MM.1S (cell line): ENCODE results near the gene NME3.

ENCODE experiments used
- DNase-seq: peaks from one replicate; pipeline ENCODE4 v3.0.0-alpha.2; 2015
- H2AFZ ChIP-seq: fragments of 300-600 bp; sonication (generic); 2 replicates; pipeline ENCODE4 v1.6.0; 2016; ENCODE audit warnings: antibody characterized with exemption, low read length
- H3F3A ChIP-seq: fragments of 300-600 bp; sonication (generic); 2 replicates; pipeline ENCODE4 v1.6.1; 2016; ENCODE audit warnings: mild to moderate bottlenecking, antibody characterized with exemption, low read length, moderate library complexity, mixed read lengths; ENCODE audit not compliant: insufficient read depth
- H3K27ac ChIP-seq: fragments of 300-600 bp; sonication (generic); 2 replicates; pipeline ENCODE4 v1.5.1; 2016; ENCODE audit warnings: mild to moderate bottlenecking, low read length
- H3K27me3 ChIP-seq: fragments of 300-600 bp; sonication (generic); replicated peaks from 2 replicates; pipeline ENCODE4 v1.6.0; 2016; ENCODE audit warnings: low read length; ENCODE audit not compliant: insufficient read depth
- H3K36me3 ChIP-seq: fragments of 300-600 bp; sonication (generic); replicated peaks from 2 replicates; pipeline ENCODE4 v1.6.1; 2016; ENCODE audit warnings: mild to moderate bottlenecking, low read length, mixed read lengths; ENCODE audit not compliant: insufficient read depth
- H3K4me1 ChIP-seq: fragments of 300-600 bp; sonication (generic); 2 replicates; pipeline ENCODE4 v1.6.1; 2016; ENCODE audit warnings: low read length, mixed read lengths
- H3K4me2 ChIP-seq: fragments of 300-600 bp; sonication (generic); 2 replicates; pipeline ENCODE4 v1.6.0; 2016; ENCODE audit warnings: low read depth, low read length
- H3K4me3 ChIP-seq: fragments of 300-600 bp; sonication (generic); 2 replicates; pipeline ENCODE4 v1.5.1; 2016; ENCODE audit warnings: low read length, mixed read lengths
- H3K79me2 ChIP-seq: fragments of 300-600 bp; sonication (generic); 2 replicates; pipeline ENCODE4 v1.6.1; 2016; ENCODE audit warnings: mixed run types, low read length, mixed read lengths
- H3K9ac ChIP-seq: fragments of 300-600 bp; sonication (generic); 2 replicates; pipeline ENCODE4 v1.6.1; 2016; ENCODE audit warnings: low read length, mixed read lengths
- H3K9me2 ChIP-seq: fragments of 300-600 bp; sonication (generic); replicated peaks from 2 replicates; pipeline ENCODE4 v1.6.1; 2016; ENCODE audit warnings: mild to moderate bottlenecking, low read length, mixed read lengths; ENCODE audit not compliant: insufficient read depth
- H3K9me3 ChIP-seq: fragments of 300-600 bp; sonication (generic); replicated peaks from 2 replicates; pipeline ENCODE4 v1.6.1; 2016; ENCODE audit warnings: mild to moderate bottlenecking, low read length, mixed read lengths; ENCODE audit not compliant: insufficient read depth
- H4K20me1 ChIP-seq: fragments of 300-600 bp; sonication (generic); 2 replicates; pipeline ENCODE4 v1.6.1; 2016; ENCODE audit warnings: mild to moderate bottlenecking, low read length, moderate library complexity, mixed read lengths; ENCODE audit not compliant: insufficient read depth
- EZH2 ChIP-seq: fragments of 300-600 bp; sonication (generic); optimal IDR thresholded peaks from 2 replicates; pipeline ENCODE3; 2017; ENCODE audit warnings: low read depth, mild to moderate bottlenecking, antibody characterized with exemption, low read length, mixed read lengths
- EZH2phosphoT487 ChIP-seq: fragments of 300-600 bp; sonication (generic); IDR thresholded peaks from 2 replicates; pipeline ENCODE4 v1.6.1; 2018; ENCODE audit warnings: antibody characterized with exemption, low read length
- TF ChIP-seq, protein P1 (sequence below): fragments of 300-600 bp; sonication (generic); IDR thresholded peaks from 2 replicates; pipeline ENCODE4 v1.5.1; 2016; ENCODE audit warnings: antibody characterized with exemption, low read length, mixed read lengths

The NME3 gene

DNA sequence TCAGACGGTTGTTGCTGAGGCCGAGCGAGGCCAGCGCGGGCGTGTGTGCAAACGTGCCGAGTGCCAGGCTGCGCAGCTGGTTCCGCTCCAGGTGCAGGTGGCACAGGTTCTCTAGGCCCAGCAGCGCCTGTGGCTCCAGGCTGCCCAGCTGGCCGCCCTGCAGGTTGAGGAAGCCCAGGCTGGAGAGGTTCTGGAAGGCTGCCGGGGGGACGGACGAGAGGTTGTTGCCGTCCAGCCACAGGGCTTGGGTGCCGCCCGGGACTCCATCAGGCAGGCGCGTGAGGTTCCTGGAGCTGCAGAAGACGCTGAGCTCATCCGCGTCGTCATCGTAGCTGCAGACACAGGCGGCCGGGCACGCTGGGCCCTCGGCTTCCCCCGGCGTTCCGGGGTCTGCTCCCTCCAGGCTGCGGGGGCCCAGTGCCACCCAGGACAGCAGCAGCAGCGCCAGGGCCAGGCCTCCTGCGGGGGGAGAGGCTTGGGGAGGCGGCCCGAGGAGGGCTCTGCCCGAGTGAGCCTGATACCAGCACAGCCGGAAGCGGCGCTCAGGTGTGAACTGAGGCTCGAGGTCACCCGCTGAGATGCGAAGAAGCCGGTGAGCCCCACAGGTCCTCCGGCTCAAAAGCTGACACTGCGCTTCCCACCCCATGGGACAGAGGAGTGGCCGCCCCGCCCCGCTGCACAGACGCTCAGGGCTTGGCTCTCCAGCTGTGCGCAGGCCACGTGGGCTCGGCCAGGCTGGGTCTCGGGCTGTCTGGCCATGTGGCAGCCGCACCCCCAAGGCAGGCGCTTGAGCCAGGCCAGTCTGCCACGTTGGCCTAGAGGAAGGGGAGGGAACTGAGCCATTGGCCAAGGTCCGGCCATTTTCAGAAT is 20.8 kb upstream of the NME3 start:
- H2AFZ ChIP-seq, result no peak overlapping the region
- H3K27ac ChIP-seq, result no peak overlapping the region
- H3K4me3 ChIP-seq, result no peak overlapping the region
- no peaks in the 10 kb centered on the region for H3F3A ChIP-seq
- peaks cover 5% of the 10 kb centered on the region; the same call in 1 of the 2 replicates for H3K79me2 ChIP-seq
- H3K9me3 ChIP-seq, result no peaks in the 10 kb centered on the region
- no peaks in the 10 kb centered on the region for H3K27me3 ChIP-seq
- no peak overlapping the region for H3K9ac ChIP-seq
- TF ChIP-seq, protein P1, sequence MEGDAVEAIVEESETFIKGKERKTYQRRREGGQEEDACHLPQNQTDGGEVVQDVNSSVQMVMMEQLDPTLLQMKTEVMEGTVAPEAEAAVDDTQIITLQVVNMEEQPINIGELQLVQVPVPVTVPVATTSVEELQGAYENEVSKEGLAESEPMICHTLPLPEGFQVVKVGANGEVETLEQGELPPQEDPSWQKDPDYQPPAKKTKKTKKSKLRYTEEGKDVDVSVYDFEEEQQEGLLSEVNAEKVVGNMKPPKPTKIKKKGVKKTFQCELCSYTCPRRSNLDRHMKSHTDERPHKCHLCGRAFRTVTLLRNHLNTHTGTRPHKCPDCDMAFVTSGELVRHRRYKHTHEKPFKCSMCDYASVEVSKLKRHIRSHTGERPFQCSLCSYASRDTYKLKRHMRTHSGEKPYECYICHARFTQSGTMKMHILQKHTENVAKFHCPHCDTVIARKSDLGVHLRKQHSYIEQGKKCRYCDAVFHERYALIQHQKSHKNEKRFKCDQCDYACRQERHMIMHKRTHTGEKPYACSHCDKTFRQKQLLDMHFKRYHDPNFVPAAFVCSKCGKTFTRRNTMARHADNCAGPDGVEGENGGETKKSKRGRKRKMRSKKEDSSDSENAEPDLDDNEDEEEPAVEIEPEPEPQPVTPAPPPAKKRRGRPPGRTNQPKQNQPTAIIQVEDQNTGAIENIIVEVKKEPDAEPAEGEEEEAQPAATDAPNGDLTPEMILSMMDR, result no peak
- no peak for TF ChIP-seq EZH2
- no peak for TF ChIP-seq EZH2phosphoT487
- no peak overlapping the region for H3K4me2 ChIP-seq
- no peaks in the 10 kb centered on the region for H3K9me2 ChIP-seq
- H4K20me1 ChIP-seq, result no peaks in the 10 kb centered on the region
- no peaks in the 10 kb centered on the region for H3K4me1 ChIP-seq
- H3K36me3 ChIP-seq, result no peaks in the 10 kb centered on the region
- no peak for DNase-seq

DNA sequence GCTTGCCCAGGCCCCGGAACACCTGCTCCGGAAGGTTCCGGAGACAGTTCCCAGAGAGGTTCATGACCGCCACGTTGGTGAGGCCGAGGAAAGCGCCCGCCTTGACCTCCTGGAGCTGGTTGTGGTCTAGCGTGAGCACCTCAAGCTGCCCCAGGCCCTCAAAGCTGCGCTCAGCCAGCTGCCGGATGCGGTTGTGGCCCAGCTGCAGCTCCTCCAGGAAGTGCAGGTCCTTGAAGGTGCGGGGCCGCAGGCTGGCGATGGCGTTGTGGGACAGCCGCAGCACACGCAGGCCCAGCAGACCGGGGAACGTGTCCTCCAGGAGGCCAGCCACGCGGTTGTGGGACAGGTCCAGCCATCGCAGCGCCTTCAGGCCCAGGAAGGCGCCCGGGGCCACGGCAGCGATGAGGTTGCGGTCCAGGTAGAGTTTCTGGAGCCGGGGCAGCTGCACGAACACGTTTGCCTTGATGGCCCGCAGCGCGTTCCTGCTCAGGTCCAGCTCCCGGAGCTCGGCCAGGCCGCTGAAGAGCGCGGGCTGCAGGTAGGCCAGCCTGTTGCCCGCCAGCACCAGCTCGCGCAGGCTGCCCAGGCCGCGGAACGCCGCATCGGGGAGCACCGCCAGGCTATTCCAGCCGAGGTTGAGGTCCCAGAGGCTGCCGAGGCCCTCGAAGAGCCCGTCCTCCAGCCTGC is 20.1 kb upstream of the NME3 start:
- Histone ChIP-seq H2AFZ (no peak overlapping the region), H3K9me3 (no peaks in the 10 kb centered on the region), H4K20me1 (no peaks in the 10 kb centered on the region), H3K4me2 (no peak overlapping the region), H3K4me1 (no peaks in the 10 kb centered on the region), H3K27me3 (no peaks in the 10 kb centered on the region), H3K9ac (no peak overlapping the region), H3F3A (no peaks in the 10 kb centered on the region), H3K36me3 (no peaks in the 10 kb centered on the region), H3K4me3 (no peak overlapping the region), H3K9me2 (no peaks in the 10 kb centered on the region), H3K79me2 (peaks cover 13% of the 10 kb centered on the region), H3K27ac (no peak overlapping the region)
- TF ChIP-seq, protein P1, result no peak
- TF ChIP-seq EZH2phosphoT487 (no peak), EZH2 (no peak)
- DNase-seq, result no peak

DNA sequence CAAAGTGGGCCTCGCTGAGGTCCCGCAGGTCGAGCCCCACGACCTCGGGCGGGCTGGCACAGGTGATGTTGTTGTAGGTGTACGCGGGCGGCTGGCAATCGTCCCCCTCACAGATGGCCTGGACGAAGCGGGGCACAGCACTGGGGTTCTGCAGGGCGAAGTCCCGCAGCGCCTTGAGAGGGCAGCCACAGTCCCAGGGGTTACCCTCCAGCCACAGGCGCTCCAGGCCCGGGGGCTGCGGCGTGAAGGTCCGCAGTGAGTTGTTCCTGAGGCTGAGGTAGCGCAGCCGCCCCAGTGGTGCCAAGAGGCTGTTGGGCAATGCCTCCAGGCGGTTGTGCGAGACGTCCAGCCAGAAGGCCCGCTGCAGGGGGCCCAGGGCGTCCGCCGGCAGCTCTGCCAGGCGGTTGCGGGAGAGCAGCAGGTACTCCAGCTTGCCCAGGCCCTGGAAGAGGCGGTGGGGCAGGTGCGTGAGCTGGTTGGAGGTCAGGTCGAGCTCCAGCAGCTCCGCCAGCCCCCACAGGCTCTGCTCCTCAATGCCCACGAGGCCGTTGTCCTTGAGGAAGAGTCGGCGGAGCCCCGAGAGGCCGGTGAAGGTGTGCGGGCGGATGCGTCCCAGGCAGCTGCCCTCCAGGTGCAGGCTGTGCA is 19.4 kb upstream of the NME3 start:
- TF ChIP-seq, protein P1, result no peak
- TF ChIP-seq EZH2, result no peak
- TF ChIP-seq EZH2phosphoT487, result no peak
- peaks cover 20% of the 10 kb centered on the region for H3K79me2 ChIP-seq
- DNase-seq, result no peak
- H3K4me1 ChIP-seq, result no peaks in the 10 kb centered on the region
- H4K20me1 ChIP-seq, result no peaks in the 10 kb centered on the region
- H3K27me3 ChIP-seq, result no peaks in the 10 kb centered on the region
- H3K4me2 ChIP-seq, result no peak overlapping the region
- no peak overlapping the region for H3K27ac ChIP-seq
- no peaks in the 10 kb centered on the region for H3K9me2 ChIP-seq
- no peaks in the 10 kb centered on the region for H3K9me3 ChIP-seq
- no peaks in the 10 kb centered on the region for H3K36me3 ChIP-seq
- no peak overlapping the region for H2AFZ ChIP-seq
- no peak overlapping the region for H3K4me3 ChIP-seq
- no peaks in the 10 kb centered on the region for H3F3A ChIP-seq
- no peak overlapping the region for H3K9ac ChIP-seq
